HG03139 (cell line): ENCODE measurements around the gene ATP23.

Experiments
- ATAC-seq: cut with Tn5 transposase; IDR thresholded peaks from one replicate; pipeline ENCODE4 v1.9.1; 2021; ENCODE audit not compliant: unreplicated experiment

The ATP23 gene

GRCh38 chr12:57941165-57941894 is at the start of gene ATP23:
Gene ATP23, plus strand, starts transcription at chr12:57941567. Its CDS starts 135 bp downstream, at chr12:57941702.
- peak; percentile 87 for ATAC-seq

- ATAC-seq, result no peak
These were observed 49.0 kb upstream of the ATP23 start for GRCh38 chr12:57892232-57892972.

- no peak for ATAC-seq
These were observed 47.7 kb upstream of the ATP23 start for GRCh38 chr12:57893431-57894353.

GRCh38 chr12:57894399-57895292 is 46.7 kb upstream of the ATP23 start:
- no peak for ATAC-seq

GRCh38 chr12:57895389-57896114 is 45.8 kb upstream of the ATP23 start:
- ATAC-seq, result no peak

- ATAC-seq, result no peak
These were observed 45.3 kb upstream of the ATP23 start for GRCh38 chr12:57896115-57896433.

GRCh38 chr12:57896434-57897201 is 44.7 kb upstream of the ATP23 start:
- no peak for ATAC-seq

GRCh38 chr12:57897286-57897974 is 43.9 kb upstream of the ATP23 start:
- no peak for ATAC-seq

- ATAC-seq, result peak; percentile 30
These were observed 42.9 kb upstream of the ATP23 start for GRCh38 chr12:57898308-57898970.

GRCh38 chr12:57899010-57899662 is 42.2 kb upstream of the ATP23 start:
- peak; percentile 85 for ATAC-seq

- no peak for ATAC-seq
These were observed 38.8 kb upstream of the ATP23 start for GRCh38 chr12:57902478-57902969.

- no peak for ATAC-seq
These were observed 36.9 kb upstream of the ATP23 start for GRCh38 chr12:57904426-57904825.

- peak; percentile 96 for ATAC-seq
These were observed 36.2 kb upstream of the ATP23 start for GRCh38 chr12:57904848-57905811.

GRCh38 chr12:57905812-57906475 is 35.4 kb upstream of the ATP23 start:
- no peak for ATAC-seq

GRCh38 chr12:57906821-57907220 is 34.5 kb upstream of the ATP23 start:
- no peak for ATAC-seq

- no peak for ATAC-seq
These were observed 34.1 kb upstream of the ATP23 start for GRCh38 chr12:57907281-57907680.
